ENCODE measurements around the gene GORASP1.

- TF ChIP-seq ZNF646 (CRISPR knock-in tag; IDR thresholded peaks at IDR 0.05) = no peak
- TF ChIP-seq ZNF20 (CRISPR knock-in tag; IDR thresholded peaks at IDR 0.05) = no peak
- TF ChIP-seq ZBTB1 (CRISPR knock-in tag; IDR thresholded peaks at IDR 0.05; ENCODE audit: borderline replicate concordance) = no peak
- TF ChIP-seq, protein P1, sequence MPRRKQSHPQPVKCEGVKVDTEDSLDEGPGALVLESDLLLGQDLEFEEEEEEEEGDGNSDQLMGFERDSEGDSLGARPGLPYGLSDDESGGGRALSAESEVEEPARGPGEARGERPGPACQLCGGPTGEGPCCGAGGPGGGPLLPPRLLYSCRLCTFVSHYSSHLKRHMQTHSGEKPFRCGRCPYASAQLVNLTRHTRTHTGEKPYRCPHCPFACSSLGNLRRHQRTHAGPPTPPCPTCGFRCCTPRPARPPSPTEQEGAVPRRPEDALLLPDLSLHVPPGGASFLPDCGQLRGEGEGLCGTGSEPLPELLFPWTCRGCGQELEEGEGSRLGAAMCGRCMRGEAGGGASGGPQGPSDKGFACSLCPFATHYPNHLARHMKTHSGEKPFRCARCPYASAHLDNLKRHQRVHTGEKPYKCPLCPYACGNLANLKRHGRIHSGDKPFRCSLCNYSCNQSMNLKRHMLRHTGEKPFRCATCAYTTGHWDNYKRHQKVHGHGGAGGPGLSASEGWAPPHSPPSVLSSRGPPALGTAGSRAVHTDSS (CRISPR knock-in tag; conservative IDR thresholded peaks at IDR 0.05) = no peak
- no peak for TF ChIP-seq ZNF792 (CRISPR knock-in tag; IDR thresholded peaks at IDR 0.05)
- TF ChIP-seq ZNF251 (CRISPR knock-in tag; IDR thresholded peaks at IDR 0.05) = no peak
- TF ChIP-seq, protein P2, sequence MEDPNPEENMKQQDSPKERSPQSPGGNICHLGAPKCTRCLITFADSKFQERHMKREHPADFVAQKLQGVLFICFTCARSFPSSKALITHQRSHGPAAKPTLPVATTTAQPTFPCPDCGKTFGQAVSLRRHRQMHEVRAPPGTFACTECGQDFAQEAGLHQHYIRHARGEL (CRISPR knock-in tag; IDR thresholded peaks at IDR 0.05) = no peak
- TF ChIP-seq, protein P3, sequence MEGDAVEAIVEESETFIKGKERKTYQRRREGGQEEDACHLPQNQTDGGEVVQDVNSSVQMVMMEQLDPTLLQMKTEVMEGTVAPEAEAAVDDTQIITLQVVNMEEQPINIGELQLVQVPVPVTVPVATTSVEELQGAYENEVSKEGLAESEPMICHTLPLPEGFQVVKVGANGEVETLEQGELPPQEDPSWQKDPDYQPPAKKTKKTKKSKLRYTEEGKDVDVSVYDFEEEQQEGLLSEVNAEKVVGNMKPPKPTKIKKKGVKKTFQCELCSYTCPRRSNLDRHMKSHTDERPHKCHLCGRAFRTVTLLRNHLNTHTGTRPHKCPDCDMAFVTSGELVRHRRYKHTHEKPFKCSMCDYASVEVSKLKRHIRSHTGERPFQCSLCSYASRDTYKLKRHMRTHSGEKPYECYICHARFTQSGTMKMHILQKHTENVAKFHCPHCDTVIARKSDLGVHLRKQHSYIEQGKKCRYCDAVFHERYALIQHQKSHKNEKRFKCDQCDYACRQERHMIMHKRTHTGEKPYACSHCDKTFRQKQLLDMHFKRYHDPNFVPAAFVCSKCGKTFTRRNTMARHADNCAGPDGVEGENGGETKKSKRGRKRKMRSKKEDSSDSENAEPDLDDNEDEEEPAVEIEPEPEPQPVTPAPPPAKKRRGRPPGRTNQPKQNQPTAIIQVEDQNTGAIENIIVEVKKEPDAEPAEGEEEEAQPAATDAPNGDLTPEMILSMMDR (CRISPR knock-in tag; IDR thresholded peaks at IDR 0.05) = no peak
- no peak for TF ChIP-seq REST (IDR thresholded peaks at IDR 0.05; ENCODE audit: borderline replicate concordance in 1 of 2, low read depth in 1 of 2, low read length in 2 of 2)
Observed at GRCh38 chr3:39102504-39103323, 4.7 kb downstream of the GORASP1 start.
